H1 (cell line): Measurements from ENCODE around the gene CYTH1. TPM values are rescaled to one million over a fixed set of nuclear protein-coding genes. Genes with fewer than 3 reads are reported as not detected.

Source experiments
- CTCF ChIA-PET: fragments of 300-600 bp; sonication (Branson Sonifier 250); formaldehyde crosslinking; loops from one replicate; lab custom pipeline; 2021; ENCODE audit not compliant: partially characterized antibody; lab: Charles Lee
- POLR2A ChIA-PET: fragments of 300-600 bp; sonication (Branson Sonifier 250); formaldehyde crosslinking; loops from one replicate; lab custom pipeline; 2021; ENCODE audit warnings: inconsistent platforms; ENCODE audit not compliant: partially characterized antibody; lab: Charles Lee
- DNase-seq, 2 experiments: peaks; one replicate each; pipeline versions ENCODE4 v3.0.0 to v3.0.0-alpha.2; 2010 to 2022; ENCODE audit warnings: low spot score in 2 of 2, low read depth in 1 of 2, mixed read lengths in 1 of 2
- FAIRE-seq: peaks from 2 replicates; lab custom pipeline; 2011; peaks lifted over from hg19 to GRCh38; lab: Jason Lieb, UNC
- H2AFZ ChIP-seq: 2 replicates; pipeline ENCODE4 v1.8.1; 2012; ENCODE audit warnings: low read length, inconsistent platforms
- H2AK5ac ChIP-seq: 2 replicates; pipeline ENCODE4 v1.6.1; 2013; ENCODE audit warnings: low read depth, low read length
- H2BK120ac ChIP-seq: replicated peaks from 2 replicates; pipeline ENCODE3; 2013; ENCODE audit warnings: low read depth, low read length, inconsistent platforms
- H2BK12ac ChIP-seq: 2 replicates; pipeline ENCODE4 v1.6.1; 2013; ENCODE audit warnings: low read depth, low read length
- H2BK15ac ChIP-seq: 2 replicates; pipeline ENCODE4 v1.6.1; 2013; ENCODE audit warnings: low read length
- H2BK20ac ChIP-seq: 2 replicates; pipeline ENCODE4 v1.6.1; 2013; ENCODE audit warnings: low read length
- H2BK5ac ChIP-seq: 2 replicates; pipeline ENCODE4 v1.6.1; 2013; ENCODE audit warnings: low read depth, low read length
- H3K14ac ChIP-seq: 2 replicates; pipeline ENCODE4 v1.6.1; 2013; ENCODE audit warnings: inconsistent platforms; ENCODE audit not compliant: insufficient read length
- H3K18ac ChIP-seq: 2 replicates; pipeline ENCODE4 v1.6.1; 2013; ENCODE audit warnings: low read length; ENCODE audit errors: extremely low read depth
- H3K23ac ChIP-seq: 2 replicates; pipeline ENCODE4 v1.6.1; 2013; ENCODE audit warnings: inconsistent platforms; ENCODE audit not compliant: insufficient read length
- H3K23me2 ChIP-seq: 2 replicates; pipeline ENCODE4 v1.6.1; 2013; ENCODE audit warnings: low read depth, low read length
- H3K27ac ChIP-seq: 2 replicates; pipeline ENCODE4 v1.6.1; 2011; ENCODE audit warnings: low read depth, low read length, inconsistent platforms
- H3K27me3 ChIP-seq, 4 experiments: replicated peaks in 1 of 4; 1 replicate in 1 of 4; 2 replicates in 3 of 4; pipeline versions ENCODE4 v1.6.1 to v1.8.1; 2011 to 2013; ENCODE audit warnings: low read length in 3 of 4, mild to moderate bottlenecking in 3 of 4, inconsistent platforms in 2 of 4, mixed read lengths in 2 of 4, moderate library complexity in 1 of 4; ENCODE audit not compliant: control insufficient read depth in 3 of 4, insufficient read depth in 3 of 4; ENCODE audit errors: extremely low read depth in 1 of 4
- H3K36me3 ChIP-seq, 4 experiments: 2 replicates each; pipeline versions ENCODE4 v1.6.1 to v1.8.1; 2011 to 2013; ENCODE audit warnings: mild to moderate bottlenecking in 4 of 4, low read length in 3 of 4, moderate library complexity in 2 of 4, control low read depth in 1 of 4, inconsistent platforms in 1 of 4; ENCODE audit not compliant: insufficient read depth in 4 of 4, control insufficient read depth in 2 of 4
- H3K4ac ChIP-seq: replicated peaks from 2 replicates; pipeline ENCODE3; 2013; ENCODE audit warnings: low read length, low read depth, mixed read lengths, inconsistent platforms; ENCODE audit not compliant: insufficient read length
- H3K4me1 ChIP-seq, 4 experiments: replicated peaks in 1 of 4; 1 replicate in 1 of 4; 2 replicates in 3 of 4; pipeline versions ENCODE4 v1.6.1 to v1.8.1; 2011 to 2013; ENCODE audit warnings: low read length in 3 of 4, inconsistent platforms in 2 of 4, mixed read lengths in 1 of 4; ENCODE audit not compliant: insufficient read depth in 4 of 4, control insufficient read depth in 3 of 4
- H3K4me2 ChIP-seq, 2 experiments: 2 replicates each; pipeline versions ENCODE4 v1.6.1 to v1.8.1; 2011 to 2013; ENCODE audit warnings: low read depth in 2 of 2, low read length in 2 of 2, control low read depth in 1 of 2, inconsistent platforms in 1 of 2, mild to moderate bottlenecking in 1 of 2; ENCODE audit not compliant: insufficient read depth in 1 of 2
- H3K4me3 ChIP-seq, 4 experiments: fragments of 200-600, 300-600 bp in 1 of 4; sonication (generic), shearing (Covaris generic), sonication (Bioruptor Twin) in 1 of 4; 2 replicates each; pipeline versions ENCODE4 v1.5.1 to v1.8.1; 2011 to 2016; ENCODE audit warnings: low read length in 4 of 4, low read depth in 3 of 4, control low read depth in 2 of 4, inconsistent platforms in 2 of 4, mild to moderate bottlenecking in 2 of 4, mixed read lengths in 1 of 4, moderate library complexity in 1 of 4; ENCODE audit not compliant: insufficient read depth in 2 of 4; ENCODE audit errors: extremely low read depth in 1 of 4
- H3K56ac ChIP-seq: replicated peaks from 2 replicates; pipeline ENCODE3; 2013; ENCODE audit warnings: low read depth, mild to moderate bottlenecking, mixed read lengths, low read length, inconsistent platforms; ENCODE audit not compliant: insufficient read length
- H3K79me1 ChIP-seq: 2 replicates; pipeline ENCODE4 v1.6.1; 2013; ENCODE audit warnings: low read depth, low read length, control low read depth
- H3K79me2 ChIP-seq, 2 experiments: 2 replicates each; pipeline versions ENCODE4 v1.6.1 to v1.8.1; 2012 to 2013; ENCODE audit warnings: low read length in 2 of 2, mild to moderate bottlenecking in 2 of 2, inconsistent platforms in 1 of 2; ENCODE audit not compliant: insufficient read depth in 2 of 2, control insufficient read depth in 1 of 2
- H3K9ac ChIP-seq, 4 experiments: replicated peaks in 1 of 4; 1 replicate in 1 of 4; 2 replicates in 3 of 4; pipeline versions ENCODE4 v1.6.1 to v1.8.1; 2011 to 2013; ENCODE audit warnings: low read depth in 3 of 4, low read length in 3 of 4, control low read depth in 2 of 4, mild to moderate bottlenecking in 2 of 4, moderate library complexity in 2 of 4, inconsistent platforms in 1 of 4; ENCODE audit errors: extremely low read depth in 1 of 4
- H3K9me3 ChIP-seq, 2 experiments: 2 replicates each; pipeline versions ENCODE4 v1.6.1 to v1.8.1; 2012 to 2013; ENCODE audit warnings: mild to moderate bottlenecking in 2 of 2, moderate library complexity in 2 of 2, control low read depth in 1 of 2, inconsistent platforms in 1 of 2, low read depth in 1 of 2, low read length in 1 of 2, mixed read lengths in 1 of 2; ENCODE audit not compliant: insufficient read depth in 2 of 2
- H4K20me1 ChIP-seq, 2 experiments: replicated peaks in 1 of 2; 2 replicates each; pipeline versions ENCODE3 to v1.8.1; 2011 to 2013; ENCODE audit warnings: inconsistent platforms in 2 of 2, low read length in 2 of 2, mild to moderate bottlenecking in 1 of 2; ENCODE audit not compliant: insufficient read depth in 2 of 2, control insufficient read depth in 1 of 2
- H4K5ac ChIP-seq: 2 replicates; pipeline ENCODE4 v1.6.1; 2013; ENCODE audit warnings: low read length, low read depth, mixed read lengths, inconsistent platforms; ENCODE audit not compliant: insufficient read length
- H4K8ac ChIP-seq: 2 replicates; pipeline ENCODE4 v1.8.0; 2013; ENCODE audit warnings: mild to moderate bottlenecking, moderate library complexity, low read length, inconsistent platforms; ENCODE audit not compliant: insufficient read depth; ENCODE audit errors: extremely low read depth
- H4K91ac ChIP-seq: replicated peaks from 2 replicates; pipeline ENCODE3; 2013; ENCODE audit warnings: low read length, mixed read lengths, inconsistent platforms; ENCODE audit not compliant: insufficient read length
- ASH2L ChIP-seq: fragments of 200-600, 300-600 bp; sonication (generic); IDR thresholded peaks from one replicate; pipeline ENCODE4 v1.7.1; 2017; ENCODE audit warnings: low read length
- CBX8 ChIP-seq: fragments of 300-800, 300-1000 bp; sonication (generic); IDR thresholded peaks from 2 replicates; pipeline ENCODE4 v1.7.1; 2016; ENCODE audit warnings: low read depth, low read length, borderline replicate concordance
- CEBPB ChIP-seq: IDR thresholded peaks from 2 replicates; pipeline ENCODE4 v1.6.1; 2012; ENCODE audit warnings: low read depth, low read length
- CHD1 ChIP-seq: IDR thresholded peaks from 2 replicates; pipeline ENCODE4 v1.6.1; 2012; ENCODE audit warnings: low read depth, low read length, improper control_type of control experiment
- CREB1 ChIP-seq: IDR thresholded peaks from 2 replicates; pipeline ENCODE4 v1.6.1; 2012; ENCODE audit warnings: inconsistent platforms
- EZH2 ChIP-seq: fragments of 200-600 bp; sonication (generic); IDR thresholded peaks from 2 replicates; pipeline ENCODE4 v1.7.1; 2012; ENCODE audit warnings: low read depth, mild to moderate bottlenecking, moderate library complexity, low read length, inconsistent platforms; ENCODE audit not compliant: severe bottlenecking
- JUND ChIP-seq: IDR thresholded peaks from 2 replicates; pipeline ENCODE4 v1.6.1; 2011; ENCODE audit warnings: mild to moderate bottlenecking, improper control_type of control experiment, low read length
- RAD21 ChIP-seq, 2 experiments: IDR thresholded peaks in 1 of 2; conservative IDR thresholded peaks in 1 of 2; 2 replicates each; pipeline ENCODE4 v1.6.1; 2011; ENCODE audit warnings: low read depth in 2 of 2, low read length in 2 of 2, improper control_type of control experiment in 1 of 2, inconsistent platforms in 1 of 2, mild to moderate bottlenecking in 1 of 2, moderate library complexity in 1 of 2
- SIN3A ChIP-seq, 2 experiments: IDR thresholded peaks in 1 of 2; conservative IDR thresholded peaks in 1 of 2; 2 replicates each; pipeline ENCODE4 v1.6.1; 2011 to 2012; ENCODE audit warnings: low read length in 2 of 2, improper control_type of control experiment in 1 of 2, low read depth in 1 of 2, mild to moderate bottlenecking in 1 of 2
- SP1 ChIP-seq: IDR thresholded peaks from 2 replicates; pipeline ENCODE4 v1.6.1; 2011; ENCODE audit warnings: low read depth, low read length
- TAF7 ChIP-seq: optimal IDR thresholded peaks from 2 replicates; pipeline ENCODE3; 2011; ENCODE audit warnings: low read depth, mild to moderate bottlenecking, inconsistent platforms, low read length, moderate library complexity, borderline replicate concordance
- TBP ChIP-seq: IDR thresholded peaks from 2 replicates; pipeline ENCODE4 v1.6.1; 2011; ENCODE audit warnings: low read depth, low read length, improper control_type of control experiment
- WGBS, 2 experiments: shearing (Covaris generic) in 1 of 2; methylation state at CpG; one replicate each; pipeline versions ENCODE4 v1.1.6 to v1.1.7; 2013 to 2015; ENCODE audit warnings: low lambda C conversion rate in 2 of 2, mixed read lengths in 2 of 2, inconsistent platforms in 1 of 2, low coverage in 1 of 2, missing lambda C conversion rate in 1 of 2; ENCODE audit not compliant: insufficient replicate concordance in 2 of 2, insufficient coverage in 1 of 2, insufficient read length in 1 of 2; ENCODE audit errors: extremely low coverage in 1 of 2, missing lambda C conversion rate in 1 of 2; 5-methylcytosine and 5-hydroxymethylcytosine counted together
- polyA plus RNA-seq, 7 experiments: library from polyadenylated mRNA; depleted of rRNA in 3 of 7; stranded (reverse) in 5 of 7; unstranded in 2 of 7; fragments of >200 nt in 5 of 7; fragments of 200-250 nt in 2 of 7; gene quantifications; 1 replicate in 5 of 7; 2 replicates in 1 of 7; 4 replicates in 1 of 7; pipeline versions ENCODE4 v1.2.1 to v1.2.3, GENCODE V29; 2011 to 2013; ENCODE audit warnings: missing spikeins in 2 of 7, mixed read lengths in 2 of 7
- total RNA-seq: library from RNA; stranded (reverse); fragmentation: NEBNext Ultra II Directional; extraction: Animal tissue kit (Norgen Biotek cat#: 25700); gene quantifications from 2 replicates; pipeline ENCODE4 v1.2.1, GENCODE V29; 2021
- TF ChIP-seq, protein P1 (sequence below): IDR thresholded peaks from 2 replicates; pipeline ENCODE4 v1.6.1; 2011; ENCODE audit warnings: low read length, improper control_type of control experiment

The CYTH1 gene
- total and polyA plus RNA-seq, 2 of the 8 experiments (the other 6 are each of a cell fraction or from before 2014, with no cell fraction given), result 12.8 to 14.8 TPM

DNA sequence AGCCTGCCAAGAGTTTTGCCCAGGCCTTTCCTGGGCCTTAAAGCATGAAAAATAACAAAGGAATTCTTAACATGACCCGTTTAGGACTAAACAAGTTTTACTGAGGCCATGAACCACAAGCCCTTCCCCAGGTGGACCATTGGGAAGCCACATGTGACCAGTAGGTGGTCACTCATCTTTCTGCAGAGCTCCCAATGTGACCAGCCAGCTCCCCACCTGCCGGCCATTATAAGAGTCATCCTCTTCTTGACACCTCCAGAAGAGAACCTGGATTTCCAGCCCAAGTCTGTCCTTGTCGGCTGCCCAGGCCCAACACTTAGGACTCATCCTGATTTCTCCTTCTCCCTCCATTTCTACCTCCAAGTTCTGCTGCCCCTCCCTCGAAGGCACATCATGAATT lies 113.2 kb downstream of the CYTH1 start:
- Histone ChIP-seq H2AK5ac (no peak overlapping the region), H4K8ac (no peak overlapping the region), H3K9ac (no peak overlapping the region), H4K20me1 (no peaks in the 10 kb centered on the region), H2BK15ac (no peak overlapping the region), H3K56ac (no peak overlapping the region), H3K36me3 (no peaks in the 10 kb centered on the region; a peak in 1 of 8 replicates), H3K79me1 (no peaks in the 10 kb centered on the region), H3K27ac (no peak overlapping the region), H3K23ac (no peak overlapping the region), H3K4me2 (no peak overlapping the region), H2BK120ac (no peak overlapping the region), H4K91ac (no peak overlapping the region), H3K4me1 (no peaks in the 10 kb centered on the region; a peak in 1 of 7 replicates), H2BK20ac (no peak overlapping the region), H3K18ac (no peak overlapping the region), H3K14ac (no peak overlapping the region), H3K4me3 (no peak overlapping the region), H2AFZ (no peak overlapping the region), H3K9me3 (0 out of 4 replicates have a peak, but pooled peaks cover 0 to 3% of the 10 kb centered on the region in 2 experiments), H3K79me2 (no peaks in the 10 kb centered on the region), H2BK12ac (no peak overlapping the region), H3K4ac (no peak overlapping the region), H3K27me3 (no peaks in the 10 kb centered on the region), H3K23me2 (no peaks in the 10 kb centered on the region; the same call in 1 of the 2 replicates), H4K5ac (no peak overlapping the region), H2BK5ac (no peak overlapping the region)
- 91% methylated on average over 4 of the region's 4 CpGs; no CpG with 5 or more reads in 1 of the 2 experiments for WGBS, 2 experiments
- no peak for FAIRE-seq
- no peak for DNase-seq
- ChIA-PET POLR2A (interaction anchor here (1.2 kb wide), 1 partner anchor 46 kb away, joined by 3 read pairs; no protein-coding TSS in a partner anchor), CTCF (interaction anchor here (0.8 kb wide), 1 partner anchor 17 kb away, joined by 3 read pairs; no protein-coding TSS in a partner anchor)
- TF ChIP-seq JUND (no peak), SIN3A (conservative IDR thresholded peaks at IDR 0.05 in 1 of 2, IDR thresholded peaks at IDR 0.05 in 1 of 2; ENCODE audit: low read depth in 1 of 2, low read length in 2 of 2) (no peak), TBP (no peak), SP1 (no peak), ASH2L (no peak), CEBPB (no peak), CHD1 (no peak), CBX8 (no peak), RAD21 (IDR thresholded peaks at IDR 0.05 in 1 of 2, conservative IDR thresholded peaks at IDR 0.05 in 1 of 2; ENCODE audit: low read depth in 2 of 2, low read length in 2 of 2) (no peak), EZH2 (no peak), CREB1 (no peak), TAF7 (no peak)
- TF ChIP-seq, protein P1, sequence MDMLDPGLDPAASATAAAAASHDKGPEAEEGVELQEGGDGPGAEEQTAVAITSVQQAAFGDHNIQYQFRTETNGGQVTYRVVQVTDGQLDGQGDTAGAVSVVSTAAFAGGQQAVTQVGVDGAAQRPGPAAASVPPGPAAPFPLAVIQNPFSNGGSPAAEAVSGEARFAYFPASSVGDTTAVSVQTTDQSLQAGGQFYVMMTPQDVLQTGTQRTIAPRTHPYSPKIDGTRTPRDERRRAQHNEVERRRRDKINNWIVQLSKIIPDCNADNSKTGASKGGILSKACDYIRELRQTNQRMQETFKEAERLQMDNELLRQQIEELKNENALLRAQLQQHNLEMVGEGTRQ, result no peak
